Lower leg skin (tissue), 4 donors: Measurements from ENCODE around the gene GPR25. TPM values are rescaled to one million over a fixed set of nuclear protein-coding genes. Genes with fewer than 3 reads are reported as not detected.

Experiments used
- DNase-seq, 2 donors: peaks; one replicate each; pipeline ENCODE4 v3.0.0-alpha.2; 2019; ENCODE audit warnings: low spot score in 2 of 2
- H3K4me3 ChIP-seq: fragments of 200-600 bp; sonication (generic); 2 replicates; pipeline ENCODE4 v1.5.1; 2017; ENCODE audit warnings: mild to moderate bottlenecking, low read depth; ENCODE audit not compliant: poor library complexity, severe bottlenecking
- POLR2A ChIP-seq, 2 donors: fragments of 450-650 bp; IDR thresholded peaks; one replicate each; pipeline ENCODE4 v1.6.1; 2016 to 2017; ENCODE audit warnings: antibody characterized with exemption in 2 of 2, mild to moderate bottlenecking in 1 of 2, moderate library complexity in 1 of 2
- WGBS, 2 donors: methylation state at CpG; one replicate each; pipeline ENCODE4 v1.1.5; 2018; 5-methylcytosine and 5-hydroxymethylcytosine counted together
- intact Hi-C: fragments of 100-400 bp; cut with DNase I; formaldehyde crosslinking; loops from one replicate; pipeline ENCODE4 v1.15.0; 2023; ENCODE audit warnings: low total_unique reads
- total RNA-seq, 4 donors: library from RNA; depleted of rRNA; stranded (reverse); fragments of >200 nt; gene quantifications; one replicate each; pipeline ENCODE4 v1.1.0, GENCODE V29; 2016
- TF ChIP-seq, protein P1 (sequence below), 3 donors: fragments of 450-650 bp; IDR thresholded peaks; one replicate each; pipeline ENCODE4 v1.5.1; 2016; ENCODE audit warnings: antibody characterized with exemption in 3 of 3, mild to moderate bottlenecking in 3 of 3, moderate library complexity in 2 of 3

The GPR25 gene
- total RNA-seq, 4 donors from 2014 or later, result not detected

DNA sequence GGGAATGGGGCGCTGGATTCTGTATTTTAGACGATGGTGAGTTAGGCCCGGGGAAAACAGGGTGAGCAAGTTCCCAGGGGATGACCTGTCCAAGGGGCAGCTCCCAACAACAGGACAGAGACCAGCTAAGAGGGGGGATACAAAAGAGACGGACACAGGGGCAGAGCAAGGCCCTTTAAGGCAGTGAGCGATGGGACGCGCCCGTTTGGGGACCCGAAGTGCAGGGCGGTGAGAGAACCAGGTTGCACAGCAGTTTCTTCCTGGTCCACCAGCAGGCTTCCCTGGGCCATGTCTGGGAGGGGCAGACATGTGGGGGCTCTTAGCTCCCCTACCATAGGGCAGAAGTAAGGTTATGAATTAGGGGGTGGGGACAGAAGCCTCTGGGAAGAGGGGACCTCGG is 43.9 kb downstream of the GPR25 start:
- intact Hi-C loops, result no loop called here
- DNase-seq, result no peak
- TF ChIP-seq, protein P1, sequence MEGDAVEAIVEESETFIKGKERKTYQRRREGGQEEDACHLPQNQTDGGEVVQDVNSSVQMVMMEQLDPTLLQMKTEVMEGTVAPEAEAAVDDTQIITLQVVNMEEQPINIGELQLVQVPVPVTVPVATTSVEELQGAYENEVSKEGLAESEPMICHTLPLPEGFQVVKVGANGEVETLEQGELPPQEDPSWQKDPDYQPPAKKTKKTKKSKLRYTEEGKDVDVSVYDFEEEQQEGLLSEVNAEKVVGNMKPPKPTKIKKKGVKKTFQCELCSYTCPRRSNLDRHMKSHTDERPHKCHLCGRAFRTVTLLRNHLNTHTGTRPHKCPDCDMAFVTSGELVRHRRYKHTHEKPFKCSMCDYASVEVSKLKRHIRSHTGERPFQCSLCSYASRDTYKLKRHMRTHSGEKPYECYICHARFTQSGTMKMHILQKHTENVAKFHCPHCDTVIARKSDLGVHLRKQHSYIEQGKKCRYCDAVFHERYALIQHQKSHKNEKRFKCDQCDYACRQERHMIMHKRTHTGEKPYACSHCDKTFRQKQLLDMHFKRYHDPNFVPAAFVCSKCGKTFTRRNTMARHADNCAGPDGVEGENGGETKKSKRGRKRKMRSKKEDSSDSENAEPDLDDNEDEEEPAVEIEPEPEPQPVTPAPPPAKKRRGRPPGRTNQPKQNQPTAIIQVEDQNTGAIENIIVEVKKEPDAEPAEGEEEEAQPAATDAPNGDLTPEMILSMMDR (IDR thresholded peaks at IDR 0.05), result no peak
- TF ChIP-seq POLR2A (IDR thresholded peaks at IDR 0.05), result no peak
- H3K4me3 ChIP-seq, result no peak overlapping the region
- 72 to 76% methylated on average over 11 of the region's 11 CpGs for WGBS, 2 donors

DNA sequence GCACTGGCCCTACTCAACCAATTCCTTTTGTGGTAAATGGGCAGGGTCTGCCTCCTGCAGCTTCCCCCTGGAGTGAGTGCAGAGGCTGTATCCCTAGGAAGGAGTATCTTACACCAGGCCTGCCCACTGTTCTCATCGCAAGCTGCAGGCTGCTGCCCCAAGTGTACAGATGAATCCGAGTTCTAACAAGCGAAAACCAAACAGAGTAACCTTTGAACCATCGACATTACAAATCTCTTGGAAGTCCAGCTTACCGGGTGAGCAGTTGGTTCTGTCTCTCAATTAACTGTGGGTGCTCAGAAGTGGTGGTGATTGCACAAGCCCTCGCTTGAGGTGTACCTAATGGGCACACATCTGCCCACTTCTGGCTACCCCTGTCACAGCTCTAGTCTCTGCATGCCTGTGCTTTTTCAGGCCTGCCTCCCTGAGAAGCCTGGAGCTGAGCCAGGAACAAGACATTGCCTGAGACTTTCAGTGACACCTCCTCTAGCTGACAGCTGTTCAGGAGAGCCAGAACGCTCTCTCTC is 44.6 kb downstream of the GPR25 start:
- H3K4me3 ChIP-seq, result no peak overlapping the region
- intact Hi-C loops, result no loop called here
- TF ChIP-seq, protein P1 (IDR thresholded peaks at IDR 0.05), result no peak
- TF ChIP-seq POLR2A (IDR thresholded peaks at IDR 0.05), result no peak
- WGBS, 2 donors, result 61 to 72% methylated on average over 7 of the region's 7 CpGs
- DNase-seq, result peak in 1 of 2 donors; percentile 72

- TF ChIP-seq, protein P1 (IDR thresholded peaks at IDR 0.05), result no peak
- TF ChIP-seq POLR2A (IDR thresholded peaks at IDR 0.05), result no peak
- no peak overlapping the region for H3K4me3 ChIP-seq
- intact Hi-C loops, result no loop called here
- WGBS, 2 donors, result 88 to 95% methylated on average over 3 of the region's 3 CpGs
- DNase-seq, result peak in 1 of 2 donors; percentile 23
Observed at GRCh38 chr1:200918006-200918405, 45.2 kb downstream of the GPR25 start.

DNA sequence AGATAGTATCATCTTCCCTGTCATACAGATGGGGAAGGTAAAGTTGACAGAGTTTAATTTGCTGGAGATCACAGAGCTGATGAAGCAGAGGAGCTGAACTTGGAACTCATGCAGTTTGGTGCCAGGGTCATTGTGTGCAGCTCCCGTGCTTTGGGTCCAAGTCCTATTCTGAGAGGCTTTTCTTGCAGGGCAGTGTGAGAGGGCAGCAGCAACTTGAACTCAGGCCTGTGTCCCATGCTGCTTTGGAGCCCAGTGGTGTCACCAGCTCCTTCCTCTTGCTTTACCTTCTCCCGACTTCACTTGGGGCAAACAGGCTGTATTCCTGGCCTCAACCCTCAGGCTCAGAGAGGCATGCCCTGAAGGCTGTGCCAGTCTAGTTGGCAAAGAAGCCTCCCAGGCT is 46.6 kb downstream of the GPR25 start:
- intact Hi-C loops, result no loop called here
- WGBS, 2 donors, result 77 to 79% methylated on average over 2 of the region's 2 CpGs

DNA sequence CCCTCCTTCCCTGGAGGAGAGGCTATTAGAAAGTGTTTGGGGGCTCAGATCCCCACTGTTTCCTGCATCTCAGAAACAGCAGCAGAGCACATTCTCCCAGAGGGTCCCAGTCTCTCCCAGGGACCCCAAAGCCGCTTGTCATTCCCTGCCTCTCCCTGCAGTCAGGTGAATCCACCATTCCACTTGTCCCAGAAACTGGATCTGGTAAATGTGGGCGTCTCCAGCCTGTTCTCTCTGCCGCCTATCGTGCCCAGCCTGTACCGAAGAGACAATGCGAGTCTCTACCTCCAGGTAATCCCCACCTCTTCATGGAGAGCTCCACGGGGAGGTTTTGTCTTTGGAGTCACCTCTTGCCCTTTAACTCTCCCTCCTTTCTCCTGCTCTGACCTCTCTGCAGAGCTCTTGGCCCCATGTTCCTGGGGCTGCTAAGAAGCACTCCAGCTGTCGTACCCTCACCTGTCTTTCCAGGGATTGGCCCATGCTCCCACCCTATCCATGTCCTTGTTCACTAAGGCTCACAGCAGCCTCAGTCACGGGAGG is 48.9 kb downstream of the GPR25 start:
- 80 to 91% methylated on average over 9 of the region's 9 CpGs for WGBS, 2 donors
- DNase-seq, result peak in 1 of 2 donors; percentile 57
- intact Hi-C loops, result no loop called here
- no peak for TF ChIP-seq POLR2A (IDR thresholded peaks at IDR 0.05)
- TF ChIP-seq, protein P1 (IDR thresholded peaks at IDR 0.05), result no peak
- no peak overlapping the region for H3K4me3 ChIP-seq

More for the DNA sequence above, 46.6 kb downstream of the GPR25 start:
- TF ChIP-seq, protein P1 (IDR thresholded peaks at IDR 0.05), result no peak
- no peak for TF ChIP-seq POLR2A (IDR thresholded peaks at IDR 0.05)
- no peak overlapping the region for H3K4me3 ChIP-seq
- DNase-seq, result peak in 1 of 2 donors; percentile 50

- H3K4me3 ChIP-seq, result no peak overlapping the region
- no peak for TF ChIP-seq POLR2A (IDR thresholded peaks at IDR 0.05)
- TF ChIP-seq, protein P1 (IDR thresholded peaks at IDR 0.05), result no peak
- intact Hi-C loops, result no loop called here
- 76 to 87% methylated on average over 2 of the region's 2 CpGs for WGBS, 2 donors
- DNase-seq, result no peak
Observed at GRCh38 chr1:200922406-200922805, 49.6 kb downstream of the GPR25 start.
